SKM-1 treated with dmso at 0.1 percent for 144 hours (cell line): ENCODE data around the gene NDUFS5.
"Not testable (repeated sequence)": the region's sequence is repeated elsewhere in the genome, so short reads cannot be mapped to it uniquely, and the experiment has no call there.

Source experiments
- DNase-seq: peaks from one replicate; lab custom pipeline; 2025; ENCODE audit not compliant: unreplicated experiment; lab: John Stamatoyannopoulos, UW

Gene NDUFS5

GRCh38 chr1:39026051-39026865 lies at the start of gene NDUFS5:
TSS of gene NDUFS5 (plus strand) at chr1:39026350. CDS start at chr1:39028725, 2,375 bp downstream.
- DNase-seq = peak; percentile 86

- not testable (repeated sequence) for DNase-seq
These were observed 48.5 kb upstream of the NDUFS5 start for GRCh38 chr1:38977399-38978244.

GRCh38 chr1:38978245-38978542 lies 48.0 kb upstream of the NDUFS5 start:
- DNase-seq = not testable (repeated sequence)

GRCh38 chr1:38979380-38979779 lies 46.8 kb upstream of the NDUFS5 start:
- DNase-seq = not testable (repeated sequence)

GRCh38 chr1:38989979-38990378 lies 36.2 kb upstream of the NDUFS5 start:
- DNase-seq = no peak

- no peak for DNase-seq
These were observed 35.8 kb upstream of the NDUFS5 start for GRCh38 chr1:38990386-38990737.

GRCh38 chr1:38990738-38991637 lies 35.2 kb upstream of the NDUFS5 start, which contains the start of gene AKIRIN1:
TSS of gene AKIRIN1 (plus strand) at chr1:38991276. CDS start at chr1:38991381, 105 bp downstream.
- peak; percentile 92 for DNase-seq

- DNase-seq = no peak
These were observed 34.3 kb upstream of the NDUFS5 start for GRCh38 chr1:38991638-38992411.

GRCh38 chr1:38992412-38993111 lies 33.6 kb upstream of the NDUFS5 start:
- DNase-seq = no peak

- no peak for DNase-seq
These were observed 32.0 kb upstream of the NDUFS5 start for GRCh38 chr1:38994196-38994595.

- DNase-seq = no peak
These were observed 28.9 kb upstream of the NDUFS5 start for GRCh38 chr1:38997034-38997900.

- DNase-seq = no peak
These were observed 28.3 kb upstream of the NDUFS5 start for GRCh38 chr1:38997901-38998190.

- no peak for DNase-seq
These were observed 24.4 kb upstream of the NDUFS5 start for GRCh38 chr1:39001516-39002421.

GRCh38 chr1:39003281-39003680 lies 22.9 kb upstream of the NDUFS5 start:
- DNase-seq = no peak

- no peak for DNase-seq
These were observed 22.4 kb upstream of the NDUFS5 start for GRCh38 chr1:39003794-39004193.

- no peak for DNase-seq
These were observed 19.9 kb upstream of the NDUFS5 start for GRCh38 chr1:39006287-39006686.

- DNase-seq = no peak
These were observed 19.2 kb upstream of the NDUFS5 start for GRCh38 chr1:39006726-39007645.
